CD8-positive, alpha-beta memory T cell (primary cell): Measurements from ENCODE around the gene DRAM2. TPM values are rescaled to one million over a fixed set of nuclear protein-coding genes. Genes with fewer than 3 reads are reported as not detected.

ENCODE experiments used
- CTCF ChIA-PET: fragments of 350-600 bp; sonication (Branson Sonifier 250); formaldehyde crosslinking; loops from one replicate; lab custom pipeline; 2021; ENCODE audit warnings: antibody characterized with exemption; lab: Charles Lee
- POLR2A ChIA-PET: fragments of 350-600 bp; sonication (Branson Sonifier 250); formaldehyde crosslinking; loops from one replicate; lab custom pipeline; 2021; ENCODE audit warnings: antibody characterized with exemption; lab: Charles Lee
- DNase-seq, 5 donors: peaks; one replicate each; pipeline versions ENCODE4 v3.0.0 to v3.0.0-alpha.2; 2020 to 2022; ENCODE audit warnings: mixed read lengths in 1 of 5
- H3K27ac ChIP-seq: one replicate; pipeline ENCODE4 v1.7.0; 2013; ENCODE audit warnings: low read depth, mild to moderate bottlenecking, low read length, moderate library complexity
- H3K27me3 ChIP-seq: 2 replicates; pipeline ENCODE4 v1.7.0; 2013; ENCODE audit warnings: low read length, mild to moderate bottlenecking; ENCODE audit not compliant: insufficient read depth, poor library complexity, severe bottlenecking
- H3K36me3 ChIP-seq: 2 replicates; pipeline ENCODE4 v1.7.0; 2013; ENCODE audit warnings: mild to moderate bottlenecking, low read length, moderate library complexity; ENCODE audit not compliant: insufficient read depth
- H3K4me1 ChIP-seq: 2 replicates; pipeline ENCODE4 v1.7.0; 2013; ENCODE audit warnings: mild to moderate bottlenecking, low read length, moderate library complexity; ENCODE audit not compliant: insufficient read depth
- H3K4me3 ChIP-seq: 2 replicates; pipeline ENCODE4 v1.7.0; 2013; ENCODE audit warnings: mild to moderate bottlenecking, low read length
- H3K9me3 ChIP-seq: 2 replicates; pipeline ENCODE4 v1.7.0; 2013; ENCODE audit warnings: mild to moderate bottlenecking, low read length
- H3K27ac Mint-ChIP-seq, 8 donors: one replicate each; pipeline ENCODE4 v1.8.0; 2020 to 2021; ENCODE audit warnings: mixed read lengths in 8 of 8, mild to moderate bottlenecking in 6 of 8, inconsistent platforms in 3 of 8, moderate library complexity in 3 of 8
- H3K27me3 Mint-ChIP-seq, 2 donors: one replicate each; pipeline ENCODE4 v1.8.0; 2020 to 2021; ENCODE audit warnings: mixed read lengths in 2 of 2, mild to moderate bottlenecking in 1 of 2, moderate library complexity in 1 of 2
- H3K36me3 Mint-ChIP-seq, 3 donors: one replicate each; pipeline ENCODE4 v1.8.0; 2020 to 2021; ENCODE audit warnings: mixed read lengths in 3 of 3, inconsistent platforms in 1 of 3, mild to moderate bottlenecking in 1 of 3
- H3K4me1 Mint-ChIP-seq, 3 donors: one replicate each; pipeline ENCODE4 v1.8.0; 2020 to 2021; ENCODE audit warnings: mixed read lengths in 3 of 3, inconsistent platforms in 1 of 3, mild to moderate bottlenecking in 1 of 3
- H3K4me3 Mint-ChIP-seq, 7 donors: one replicate each; pipeline ENCODE4 v1.8.0; 2020 to 2021; ENCODE audit warnings: mixed read lengths in 7 of 7, mild to moderate bottlenecking in 6 of 7, moderate library complexity in 4 of 7, inconsistent platforms in 2 of 7
- H3K9me3 Mint-ChIP-seq, 5 donors: one replicate each; pipeline ENCODE4 v1.8.0; 2020 to 2022; ENCODE audit warnings: mixed read lengths in 5 of 5, mild to moderate bottlenecking in 3 of 5, moderate library complexity in 2 of 5, inconsistent platforms in 1 of 5
- polyA plus RNA-seq: library from polyadenylated mRNA; unstranded; fragments of 300-500 nt; fragmentation: Illumina TruSeq; gene quantifications from one replicate; pipeline ENCODE4 v1.2.3, GENCODE V29; 2021
- total RNA-seq, 2 experiments: library from RNA; stranded (reverse); gene quantifications; one replicate each; pipeline ENCODE4 v1.2.3, GENCODE V29; 2021

Gene DRAM2
- total and polyA plus RNA-seq, 3 experiments from 2014 or later = 25.0 to 69.3 (median 27.8) TPM

DNA sequence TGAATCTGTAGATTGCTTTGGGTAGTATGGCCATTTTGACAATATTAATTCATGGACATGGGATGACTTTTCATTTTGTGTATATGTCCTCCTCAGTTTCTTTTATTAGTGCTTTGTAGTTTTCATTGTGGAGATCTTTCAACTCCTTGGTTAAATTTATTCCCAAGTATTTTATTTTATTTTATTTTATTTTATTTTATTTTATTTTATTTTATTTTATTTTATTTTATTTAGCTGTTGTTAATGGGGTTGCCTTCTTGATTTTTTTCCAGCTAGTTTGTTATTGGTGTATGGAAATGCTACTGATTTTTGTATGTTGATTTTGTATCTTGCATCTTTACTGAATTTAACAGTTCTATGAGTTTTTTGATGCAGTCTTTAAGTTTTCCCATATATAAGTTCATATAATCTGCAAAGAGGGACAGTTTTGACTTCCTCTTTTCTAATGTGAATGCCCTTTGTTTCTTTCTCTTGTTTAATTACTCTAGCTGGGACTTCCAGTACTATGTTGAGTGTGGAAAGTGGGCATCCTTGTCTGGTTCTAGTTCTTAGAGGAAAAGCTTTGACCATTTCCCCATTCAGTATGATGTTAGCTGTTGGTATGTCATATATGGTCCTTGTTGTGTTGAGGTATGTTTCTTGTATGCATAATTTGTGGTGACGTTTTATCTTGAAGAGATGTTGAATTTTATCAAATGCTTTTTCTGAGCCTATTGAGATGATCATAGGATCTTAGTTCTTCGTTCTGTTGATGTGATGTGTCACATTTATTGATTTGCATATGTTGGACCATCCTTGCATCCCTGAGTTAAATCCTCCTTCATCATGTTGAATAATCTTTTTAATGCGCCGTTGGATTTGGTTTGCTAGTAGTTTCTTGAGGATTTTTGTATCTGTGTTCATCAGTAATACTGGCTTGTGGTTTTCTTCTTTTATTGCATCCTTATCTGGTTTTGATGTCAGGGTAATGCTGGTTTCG lies 14.4 kb upstream of the DRAM2 start:
- peak overlapping the region in 2 of 7 donors; percentile 1 to 26 for H3K4me3 Mint-ChIP-seq
- no peak overlapping the region for H3K27ac ChIP-seq
- H3K9me3 ChIP-seq = no peaks in the 10 kb centered on the region
- ChIA-PET CTCF (interaction anchor here (0.9 kb wide), 1 partner anchor 246 kb away, joined by 3 read pairs; no protein-coding TSS in a partner anchor), POLR2A (interaction anchor here (0.5 kb wide), 1 partner anchor 89 kb away, joined by 3 read pairs; no protein-coding TSS in a partner anchor)
- no peaks in the 10 kb centered on the region for H3K27me3 ChIP-seq
- H3K9me3 Mint-ChIP-seq = no peaks in the 10 kb centered on the region
- DNase-seq = no peak
- H3K4me1 ChIP-seq = peaks cover 10% of the 10 kb centered on the region
- peaks cover 62 to 82% (median 75%) of the 10 kb centered on the region in 3 donors for H3K4me1 Mint-ChIP-seq
- no peaks in the 10 kb centered on the region for H3K27me3 Mint-ChIP-seq
- peaks cover 18 to 78% (median 35%) of the 10 kb centered on the region in 3 donors for H3K36me3 Mint-ChIP-seq
- peak overlapping the region in 2 of 8 donors; percentile 25 to 61 for H3K27ac Mint-ChIP-seq
- peaks cover 5% of the 10 kb centered on the region for H3K36me3 ChIP-seq
- H3K4me3 ChIP-seq = no peak overlapping the region

DNA sequence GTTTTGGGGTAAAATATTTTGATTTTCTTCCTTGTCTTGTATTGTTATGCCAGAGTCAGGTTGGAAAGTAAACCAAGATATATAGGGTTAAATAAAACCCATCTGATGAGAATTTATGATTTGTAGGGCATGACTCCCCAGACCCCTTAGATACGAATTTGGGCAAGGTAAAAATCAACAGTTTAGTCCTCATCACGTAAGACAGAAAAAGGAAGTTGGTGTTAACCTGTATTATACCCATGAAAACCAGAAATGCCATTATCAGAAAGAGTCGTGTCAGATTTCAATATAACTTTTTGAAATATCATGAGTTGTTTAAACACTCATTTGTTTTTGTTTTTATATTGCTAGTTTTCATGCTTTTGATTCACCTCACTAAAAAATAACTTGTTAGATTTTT lies 11.9 kb upstream of the DRAM2 start:
- peaks cover 23% of the 10 kb centered on the region for H3K4me1 ChIP-seq
- H3K9me3 ChIP-seq = no peaks in the 10 kb centered on the region
- Mint-ChIP-seq H3K4me3 (peak overlapping the region in 5 of 7 donors; percentile 32 to 62 (median 40)), H3K27ac (peak overlapping the region in 7 of 8 donors; percentile 34 to 74 (median 52)), H3K9me3 (no peaks in the 10 kb centered on the region), H3K27me3 (no peaks in the 10 kb centered on the region), H3K4me1 (peaks cover 69 to 94% (median 94%) of the 10 kb centered on the region in 3 donors), H3K36me3 (peaks cover 18 to 84% (median 41%) of the 10 kb centered on the region in 3 donors)
- H3K27ac ChIP-seq = no peak overlapping the region
- ChIA-PET POLR2A (no interaction called here), CTCF (no interaction called here)
- peaks cover 16% of the 10 kb centered on the region for H3K36me3 ChIP-seq
- no peak overlapping the region for H3K4me3 ChIP-seq
- DNase-seq = no peak
- H3K27me3 ChIP-seq = no peaks in the 10 kb centered on the region

DNA sequence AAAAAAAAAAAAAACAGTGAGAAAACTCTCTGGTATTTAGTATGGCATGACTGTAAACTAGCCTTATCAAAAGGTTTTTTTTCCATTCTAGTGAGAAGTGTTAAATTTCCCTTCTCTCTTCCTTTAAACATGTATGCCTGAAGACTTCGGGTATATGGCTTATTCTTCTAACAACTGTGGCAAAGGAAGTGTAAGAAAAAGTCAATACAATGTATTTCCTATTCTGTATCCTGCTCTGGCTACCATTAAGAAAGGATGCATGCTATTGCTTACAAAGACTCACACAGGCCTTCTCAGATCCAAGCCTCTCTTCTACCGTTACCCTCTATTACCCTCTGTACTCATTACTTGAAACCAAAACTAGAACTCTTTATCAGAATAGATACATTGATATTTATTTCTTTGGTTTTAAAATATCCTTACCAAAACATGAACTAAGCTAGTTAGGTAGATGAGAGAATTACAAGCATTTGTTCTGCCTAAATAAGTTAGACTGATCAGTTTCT lies 8.5 kb upstream of the DRAM2 start:
- no peak overlapping the region for H3K27ac ChIP-seq
- H3K4me1 ChIP-seq = peaks cover 25% of the 10 kb centered on the region
- Mint-ChIP-seq H3K27me3 (no peaks in the 10 kb centered on the region), H3K9me3 (no peaks in the 10 kb centered on the region), H3K4me3 (no peak overlapping the region), H3K36me3 (peaks cover 6 to 64% (median 27%) of the 10 kb centered on the region in 3 donors), H3K27ac (peak overlapping the region in 2 of 8 donors; percentile 20 to 35), H3K4me1 (peaks cover 61 to 90% (median 86%) of the 10 kb centered on the region in 3 donors)
- DNase-seq = no peak
- CTCF ChIA-PET = no interaction called here
- H3K4me3 ChIP-seq = no peak overlapping the region
- H3K27me3 ChIP-seq = no peaks in the 10 kb centered on the region
- H3K9me3 ChIP-seq = no peaks in the 10 kb centered on the region
- POLR2A ChIA-PET = interaction anchor here (0.7 kb wide), 1 partner anchor 38 kb away, joined by 3 read pairs; no protein-coding TSS in a partner anchor
- H3K36me3 ChIP-seq = peaks cover 11% of the 10 kb centered on the region

DNA sequence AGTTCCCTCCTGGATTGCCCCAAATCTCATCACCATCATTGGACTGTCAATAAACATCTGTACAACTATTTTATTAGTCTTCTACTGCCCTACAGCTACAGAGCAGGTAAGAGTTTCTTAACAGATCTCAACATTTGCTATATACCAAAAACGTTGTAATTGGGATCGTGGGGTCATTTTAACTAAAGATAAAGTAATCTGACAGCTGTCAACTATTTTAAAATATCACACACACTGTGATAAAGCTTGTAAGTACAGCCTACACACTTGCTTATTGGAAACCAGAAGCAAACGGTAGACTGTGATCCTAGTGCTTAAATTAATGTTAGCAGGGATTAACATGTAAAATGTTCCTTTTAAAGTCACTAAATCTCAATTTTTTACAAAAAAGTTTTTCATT lies 8.1 kb upstream of the DRAM2 start:
- POLR2A ChIA-PET = interaction anchor here (0.7 kb wide), 1 partner anchor 39 kb away, joined by 3 read pairs; no protein-coding TSS in a partner anchor

DNA sequence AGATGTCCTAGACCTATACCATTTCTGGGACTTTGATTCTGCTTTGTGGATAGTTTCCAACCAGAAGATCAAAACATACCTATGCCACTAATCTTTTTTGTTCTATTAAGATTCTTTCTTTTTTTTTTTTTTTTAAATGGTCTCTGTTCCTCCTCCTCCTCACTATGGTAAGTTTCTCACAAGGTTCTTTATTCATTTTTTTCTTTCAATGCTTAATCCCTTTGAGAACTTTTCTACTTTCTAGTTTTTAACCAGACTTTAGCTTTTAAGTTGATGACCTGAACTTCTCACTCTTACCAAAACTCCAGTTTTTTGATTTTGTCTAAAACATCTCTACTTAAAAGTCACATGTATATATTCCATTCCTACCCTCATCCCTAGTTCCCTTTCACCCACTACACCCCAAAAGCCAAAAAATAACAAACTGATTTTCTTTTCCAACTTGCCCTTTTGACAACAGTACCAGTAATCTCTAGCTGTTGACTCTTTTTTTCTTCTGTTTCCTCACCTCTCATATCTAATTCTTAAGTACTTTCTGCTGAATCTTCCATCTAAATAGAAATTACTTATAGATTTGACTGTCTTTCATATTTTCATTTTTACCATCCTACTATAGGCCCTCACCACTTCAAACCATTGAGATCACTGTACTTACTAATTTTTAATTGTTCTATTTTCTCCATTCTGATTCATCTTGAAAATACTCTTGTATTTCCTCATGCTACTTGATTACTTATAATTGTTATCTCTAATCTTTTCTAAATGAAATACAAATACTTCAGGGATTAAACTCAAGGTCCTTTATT lies 6.3 kb upstream of the DRAM2 start:
- Histone ChIP-seq H3K27me3 (no peaks in the 10 kb centered on the region), H3K4me1 (peaks cover 27% of the 10 kb centered on the region), H3K4me3 (no peak overlapping the region), H3K36me3 (peaks cover 11% of the 10 kb centered on the region), H3K27ac (no peak overlapping the region), H3K9me3 (no peaks in the 10 kb centered on the region)
- Mint-ChIP-seq H3K27me3 (no peaks in the 10 kb centered on the region), H3K4me1 (peaks cover 55 to 90% (median 86%) of the 10 kb centered on the region in 3 donors), H3K27ac (peak overlapping the region in 5 of 8 donors; percentile 1 to 78 (median 19)), H3K9me3 (no peaks in the 10 kb centered on the region), H3K4me3 (peak overlapping the region in 1 of 7 donors; percentile 59), H3K36me3 (peaks cover 5 to 42% (median 13%) of the 10 kb centered on the region in 3 donors)
- DNase-seq = no peak
- ChIA-PET POLR2A (interaction anchor here (0.7 to 0.8 kb wide), 2 partner anchors 25 to 69 kb away, joined by 3 to 7 read pairs; no protein-coding TSS in a partner anchor), CTCF (no interaction called here)

More for the DNA sequence above, 8.1 kb upstream of the DRAM2 start:
- no peaks in the 10 kb centered on the region for H3K27me3 Mint-ChIP-seq
- peaks cover 21% of the 10 kb centered on the region for H3K4me1 ChIP-seq
- no peaks in the 10 kb centered on the region for H3K9me3 ChIP-seq
- H3K27ac Mint-ChIP-seq = no peak overlapping the region
- H3K27ac ChIP-seq = no peak overlapping the region
- no peak overlapping the region for H3K4me3 ChIP-seq
- peaks cover 5 to 59% (median 22%) of the 10 kb centered on the region in 3 donors for H3K36me3 Mint-ChIP-seq
- no peak for DNase-seq
- no peaks in the 10 kb centered on the region for H3K9me3 Mint-ChIP-seq
- H3K27me3 ChIP-seq = no peaks in the 10 kb centered on the region
- peaks cover 60 to 90% (median 86%) of the 10 kb centered on the region in 3 donors for H3K4me1 Mint-ChIP-seq
- H3K4me3 Mint-ChIP-seq = no peak overlapping the region
- CTCF ChIA-PET = no interaction called here
- peaks cover 11% of the 10 kb centered on the region for H3K36me3 ChIP-seq

DNA sequence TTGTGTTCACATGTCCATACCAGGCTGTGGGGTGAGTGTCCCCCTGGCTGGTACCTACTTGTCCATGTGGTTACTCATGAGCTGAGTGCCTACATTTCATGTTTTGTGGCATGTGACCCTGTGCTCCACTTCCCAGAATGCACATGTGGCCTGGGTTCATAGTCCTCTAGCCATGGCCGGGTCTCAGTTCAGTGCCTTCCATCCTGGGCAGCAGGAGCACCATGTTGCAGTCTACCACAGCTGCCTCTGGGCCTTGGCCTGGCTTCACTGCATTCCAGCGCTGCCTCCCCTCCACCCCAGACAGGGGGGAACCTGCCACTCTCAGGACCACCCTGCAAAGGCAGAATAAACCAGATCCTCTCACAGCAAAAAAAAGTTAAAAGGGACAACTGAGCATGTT lies 5.6 kb upstream of the DRAM2 start:
- Mint-ChIP-seq H3K4me1 (peaks cover 58 to 90% (median 85%) of the 10 kb centered on the region in 3 donors), H3K4me3 (no peak overlapping the region), H3K27ac (peak overlapping the region in 1 of 8 donors; percentile 19), H3K36me3 (peaks cover 5 to 38% (median 13%) of the 10 kb centered on the region in 3 donors), H3K27me3 (no peaks in the 10 kb centered on the region), H3K9me3 (no peaks in the 10 kb centered on the region)
- no peak for DNase-seq
- no peak overlapping the region for H3K27ac ChIP-seq
- H3K4me3 ChIP-seq = no peak overlapping the region
- CTCF ChIA-PET = no interaction called here
- POLR2A ChIA-PET = no interaction called here
- peaks cover 33% of the 10 kb centered on the region for H3K4me1 ChIP-seq
- no peaks in the 10 kb centered on the region for H3K27me3 ChIP-seq
- peaks cover 11% of the 10 kb centered on the region for H3K36me3 ChIP-seq
- no peaks in the 10 kb centered on the region for H3K9me3 ChIP-seq

DNA sequence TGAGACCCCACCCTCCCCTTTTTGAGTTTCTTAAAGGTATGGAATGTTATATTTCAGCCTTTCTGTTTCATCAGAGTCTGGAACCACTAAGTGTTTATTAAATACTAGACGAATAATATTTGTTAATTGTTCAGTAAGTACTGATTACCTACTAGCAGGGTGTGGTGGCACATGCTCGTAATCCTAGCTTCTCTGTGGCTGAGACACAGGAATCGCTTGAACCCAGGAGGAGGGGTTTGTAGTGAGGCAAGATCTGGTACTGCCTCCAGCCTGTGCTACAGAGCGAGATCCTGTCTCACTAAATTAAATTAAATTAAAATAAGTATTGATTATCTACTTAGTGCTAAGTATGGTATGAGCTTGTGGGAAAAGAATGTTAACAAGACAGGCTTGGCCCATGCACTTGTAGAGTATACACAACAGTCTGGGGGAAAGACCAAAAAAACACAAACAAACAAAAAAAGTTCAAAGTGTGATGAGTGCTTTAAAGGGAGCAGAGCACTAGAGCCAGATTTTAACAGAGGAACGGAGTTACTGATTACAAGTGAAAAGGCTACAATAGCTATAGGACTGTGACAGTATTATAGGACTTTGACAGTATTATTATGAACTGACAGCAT lies 2.6 kb upstream of the DRAM2 start:
- Histone ChIP-seq H3K36me3 (no peaks in the 10 kb centered on the region), H3K9me3 (no peaks in the 10 kb centered on the region), H3K27me3 (no peaks in the 10 kb centered on the region), H3K27ac (no peak overlapping the region), H3K4me3 (no peak overlapping the region), H3K4me1 (peaks cover 25% of the 10 kb centered on the region)
- Mint-ChIP-seq H3K27me3 (no peaks in the 10 kb centered on the region), H3K27ac (peak overlapping the region in 1 of 8 donors; percentile 78), H3K36me3 (peaks cover 0 to 30% (median 4%) of the 10 kb centered on the region in 3 donors), H3K4me1 (peaks cover 56 to 83% (median 81%) of the 10 kb centered on the region in 3 donors), H3K9me3 (no peaks in the 10 kb centered on the region), H3K4me3 (peak overlapping the region in 2 of 7 donors; percentile 20 to 93)
- ChIA-PET CTCF (interaction anchor here (1.4 kb wide), 1 partner anchor 112 kb away, joined by 4 read pairs; no protein-coding TSS in a partner anchor), POLR2A (no interaction called here)
- no peak for DNase-seq
